Activated CD4-positive, alpha-beta memory T cell treated with anti-CD3 and anti-CD28 coated beads, Interleukin-2, amount 10 ng/mL, durations not matched to agents 7 days and 5 days (primary cell): Measurements from ENCODE around the gene SLC6A20. TPM values are rescaled to one million over a fixed set of nuclear protein-coding genes. Genes with fewer than 3 reads are reported as not detected.

Experiments
- CTCF ChIA-PET: fragments of 350-600 bp; sonication (Branson Sonifier 250); formaldehyde crosslinking; loops from one replicate; lab custom pipeline; 2021; ENCODE audit warnings: antibody characterized with exemption, inconsistent platforms; lab: Charles Lee
- POLR2A ChIA-PET: fragments of 350-600 bp; sonication (Branson Sonifier 250); formaldehyde crosslinking; loops from one replicate; lab custom pipeline; 2021; ENCODE audit warnings: antibody characterized with exemption; lab: Charles Lee
- DNase-seq: peaks from one replicate; pipeline ENCODE4 v3.0.0-alpha.2; 2020
- H3K27ac Mint-ChIP-seq: one replicate; pipeline ENCODE4 v1.8.0; 2021; ENCODE audit warnings: mild to moderate bottlenecking, mixed read lengths
- H3K27me3 Mint-ChIP-seq: one replicate; pipeline ENCODE4 v1.8.0; 2021; ENCODE audit warnings: mixed read lengths
- H3K36me3 Mint-ChIP-seq: one replicate; pipeline ENCODE4 v1.8.0; 2021; ENCODE audit warnings: low read depth, mixed read lengths
- H3K4me1 Mint-ChIP-seq: one replicate; pipeline ENCODE4 v1.8.0; 2021; ENCODE audit warnings: mixed read lengths
- H3K4me3 Mint-ChIP-seq: one replicate; pipeline ENCODE4 v1.8.0; 2021; ENCODE audit warnings: mild to moderate bottlenecking, mixed read lengths
- H3K9me3 Mint-ChIP-seq: one replicate; pipeline ENCODE4 v1.8.0; 2021; ENCODE audit warnings: mixed read lengths
- total RNA-seq, 2 experiments: library from RNA; stranded (reverse); gene quantifications; one replicate each; pipeline ENCODE4 v1.2.3, GENCODE V29; 2021

The SLC6A20 gene, protein sequence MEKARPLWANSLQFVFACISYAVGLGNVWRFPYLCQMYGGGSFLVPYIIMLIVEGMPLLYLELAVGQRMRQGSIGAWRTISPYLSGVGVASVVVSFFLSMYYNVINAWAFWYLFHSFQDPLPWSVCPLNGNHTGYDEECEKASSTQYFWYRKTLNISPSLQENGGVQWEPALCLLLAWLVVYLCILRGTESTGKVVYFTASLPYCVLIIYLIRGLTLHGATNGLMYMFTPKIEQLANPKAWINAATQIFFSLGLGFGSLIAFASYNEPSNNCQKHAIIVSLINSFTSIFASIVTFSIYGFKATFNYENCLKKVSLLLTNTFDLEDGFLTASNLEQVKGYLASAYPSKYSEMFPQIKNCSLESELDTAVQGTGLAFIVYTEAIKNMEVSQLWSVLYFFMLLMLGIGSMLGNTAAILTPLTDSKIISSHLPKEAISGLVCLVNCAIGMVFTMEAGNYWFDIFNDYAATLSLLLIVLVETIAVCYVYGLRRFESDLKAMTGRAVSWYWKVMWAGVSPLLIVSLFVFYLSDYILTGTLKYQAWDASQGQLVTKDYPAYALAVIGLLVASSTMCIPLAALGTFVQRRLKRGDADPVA
- total RNA-seq: not detected

DNA sequence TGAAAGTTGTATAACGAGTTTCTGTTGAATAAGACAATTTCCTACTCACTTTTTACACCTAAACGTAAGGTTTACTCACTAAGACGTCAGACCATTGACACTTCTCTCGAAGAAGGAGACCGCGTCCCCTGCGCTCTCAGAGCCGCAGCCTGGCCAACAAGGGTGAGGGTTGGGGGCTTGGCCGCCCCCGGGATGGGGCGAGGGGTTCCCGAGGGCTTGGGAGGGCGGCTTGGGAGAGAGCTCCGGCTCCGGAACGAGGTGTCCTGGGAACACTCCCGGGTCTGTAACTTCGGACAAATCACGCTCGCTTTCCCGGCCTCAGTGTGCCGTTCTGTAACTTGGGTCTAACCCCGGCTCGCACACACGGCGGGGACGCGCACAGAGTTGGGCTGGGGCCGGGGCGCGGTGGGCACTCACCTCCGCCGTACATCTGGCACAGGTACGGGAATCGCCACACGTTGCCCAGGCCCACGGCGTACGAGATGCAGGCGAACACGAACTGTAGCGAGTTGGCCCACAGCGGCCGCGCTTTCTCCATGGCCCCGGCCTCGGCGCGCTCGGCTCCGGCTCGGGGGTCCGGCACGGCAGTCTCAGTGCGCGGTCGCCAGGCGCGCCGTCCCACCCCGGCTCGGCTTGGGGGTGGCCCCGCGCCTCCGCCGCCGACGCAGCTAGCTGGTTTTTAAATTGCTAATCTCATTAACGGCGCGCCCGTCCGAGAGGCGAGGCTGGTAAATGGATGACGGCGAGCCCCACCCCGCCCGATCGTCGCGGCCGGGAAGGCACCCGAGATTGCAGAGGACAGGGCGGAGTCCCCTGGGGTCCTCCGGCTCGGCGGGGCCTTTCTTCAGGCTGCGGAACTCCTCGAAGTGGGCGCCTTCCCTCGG, at the start of gene SLC6A20:
SLC6A20 (minus strand) TSS at position 655 of the 884 bp plus-strand sequence; CDS start at position 538, 117 bp downstream.
- POLR2A ChIA-PET: no interaction called here
- peaks cover 7% of the 10 kb centered on the region for H3K4me1 Mint-ChIP-seq
- no peak within 1 kb of the TSS for H3K27ac Mint-ChIP-seq
- peaks cover 72% of the 10 kb centered on the region for H3K27me3 Mint-ChIP-seq
- H3K9me3 Mint-ChIP-seq: no peaks in the 10 kb centered on the region
- DNase-seq: no peak
- CTCF ChIA-PET: no interaction called here
- H3K36me3 Mint-ChIP-seq: peaks cover 2% of the 10 kb centered on the region
- H3K4me3 Mint-ChIP-seq: peak within 1 kb of the TSS; percentile 67

DNA sequence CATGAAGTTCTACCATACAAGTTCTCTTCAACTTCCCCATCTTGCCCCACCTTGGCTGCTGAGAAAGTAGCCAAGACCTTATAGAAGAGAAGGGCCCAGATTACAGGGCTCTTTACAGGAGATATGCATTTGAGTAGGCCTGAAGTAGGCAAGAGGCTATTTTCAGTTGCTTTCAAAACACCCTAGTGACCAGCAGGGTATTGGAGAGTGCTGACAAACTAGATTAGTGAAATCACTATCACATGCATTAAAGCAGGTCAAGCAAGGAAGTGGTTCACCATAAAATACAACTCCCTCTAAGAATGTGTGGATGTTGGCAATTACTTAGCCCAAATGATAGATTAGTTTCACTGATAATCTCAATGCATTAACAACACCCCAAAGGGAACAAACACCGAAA, 48.3 kb upstream of the SLC6A20 start:
- Mint-ChIP-seq H3K4me3 (no peak overlapping the region), H3K9me3 (peaks cover 2% of the 10 kb centered on the region), H3K27ac (no peak overlapping the region), H3K27me3 (peaks cover 58% of the 10 kb centered on the region), H3K36me3 (peaks cover 2% of the 10 kb centered on the region), H3K4me1 (peaks cover 38% of the 10 kb centered on the region)
- ChIA-PET POLR2A (interaction anchor here (1.1 to 2.1 kb wide), 5 partner anchors 18 to 71 kb away, joined by 3 to 7 read pairs (median 4); no protein-coding TSS in a partner anchor), CTCF (interaction anchor here (0.6 to 1.8 kb wide), 3 partner anchors 16 to 1633 kb away, joined by 3 to 4 read pairs (median 4); no protein-coding TSS in a partner anchor)
- no peak for DNase-seq

DNA sequence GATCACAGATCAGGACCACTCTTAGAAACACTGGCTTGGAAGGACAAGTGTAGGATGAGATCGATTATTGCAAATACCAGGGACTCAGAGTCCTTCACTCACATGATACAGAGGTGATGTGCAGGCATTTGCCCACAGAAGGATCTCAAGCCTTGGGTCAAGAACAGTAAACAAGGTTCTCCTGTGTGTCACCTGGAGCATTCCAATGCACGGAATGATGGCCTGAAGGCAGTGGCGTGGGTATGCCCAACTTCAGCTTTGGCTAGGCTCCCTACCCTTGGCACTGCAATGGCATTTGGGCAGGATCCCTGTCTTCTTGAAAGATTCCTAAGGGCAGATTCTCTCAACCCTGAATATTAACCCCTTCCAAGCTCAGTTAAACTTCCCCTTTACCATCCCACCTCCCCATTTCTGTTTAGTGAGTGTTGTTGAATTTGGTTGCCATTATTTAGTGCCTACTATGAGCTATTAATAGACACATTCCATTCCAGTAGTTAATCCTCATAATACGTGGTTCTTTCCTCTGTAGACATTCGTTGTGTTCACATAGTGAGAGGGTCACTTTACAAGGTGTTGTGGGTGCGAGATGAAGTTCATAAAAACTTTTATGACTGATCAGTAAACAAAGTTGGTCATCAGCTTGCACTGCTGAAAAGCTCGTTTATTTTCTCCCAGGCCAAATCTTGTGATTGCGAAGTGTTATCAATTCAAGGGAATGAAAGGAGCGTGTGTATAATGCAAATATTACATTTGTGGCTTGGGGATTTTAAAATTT, 46.7 kb upstream of the SLC6A20 start:
- DNase-seq: no peak
- H3K27me3 Mint-ChIP-seq: peaks cover 52% of the 10 kb centered on the region
- ChIA-PET CTCF (interaction anchor here (0.8 to 2.0 kb wide), 5 partner anchors 8 to 529 kb away, joined by 3 to 7 read pairs (median 4); no protein-coding TSS in a partner anchor), POLR2A (interaction anchor here (1.0 to 2.9 kb wide), 10 partner anchors 9 to 153 kb away, joined by 3 to 23 read pairs (median 4); no protein-coding TSS in a partner anchor)
- peaks cover 2% of the 10 kb centered on the region for H3K36me3 Mint-ChIP-seq
- H3K9me3 Mint-ChIP-seq: peaks cover 2% of the 10 kb centered on the region
- H3K27ac Mint-ChIP-seq: no peak overlapping the region
- peak overlapping the region; percentile 87 for H3K4me3 Mint-ChIP-seq
- H3K4me1 Mint-ChIP-seq: peaks cover 38% of the 10 kb centered on the region

DNA sequence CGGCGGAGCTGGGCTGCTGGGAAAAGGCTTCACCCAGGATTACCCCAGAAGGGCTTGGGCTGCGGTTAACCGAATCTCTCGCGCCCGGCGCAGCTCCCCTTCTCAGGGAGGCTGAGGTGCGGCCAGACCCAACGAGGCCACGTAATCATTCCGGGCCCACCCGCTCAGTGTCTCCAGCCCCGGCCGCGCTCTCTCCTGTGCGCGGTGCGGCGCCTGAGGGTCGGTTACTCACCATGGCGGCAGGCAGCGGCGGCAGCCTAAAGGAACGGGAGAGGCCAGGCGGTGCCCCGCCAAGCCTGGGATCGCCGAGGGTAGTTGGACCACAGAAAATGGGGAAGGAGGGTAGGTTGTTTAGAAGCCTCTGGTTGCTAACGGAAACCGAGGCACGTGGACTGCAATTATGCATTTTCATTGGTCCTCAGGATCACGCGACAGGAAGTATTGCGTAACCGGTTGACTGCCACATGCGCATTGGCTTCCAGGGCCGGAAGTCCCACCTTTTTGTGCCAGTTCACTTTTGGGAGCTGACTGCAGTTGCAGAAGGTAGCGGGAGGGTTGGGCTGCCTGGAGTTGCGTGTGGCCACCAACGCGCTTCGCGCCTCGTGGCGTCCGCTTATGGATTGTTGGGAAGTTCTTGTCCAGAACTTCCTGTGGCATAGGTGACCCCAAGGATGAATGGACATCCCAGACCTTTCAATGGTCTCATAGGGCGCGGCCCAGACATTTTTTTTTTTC, 45.6 kb upstream of the SLC6A20 start, which contains the start of gene LZTFL1:
LZTFL1 (minus strand) TSS at position 363 of the 735 bp plus-strand sequence; CDS start at position 235, 128 bp downstream.
- peak within 1 kb of the TSS; percentile 18 for H3K27ac Mint-ChIP-seq
- peak within 1 kb of the TSS; percentile 87 for H3K4me3 Mint-ChIP-seq
- peaks cover 45% of the 10 kb centered on the region for H3K27me3 Mint-ChIP-seq
- H3K4me1 Mint-ChIP-seq: peaks cover 38% of the 10 kb centered on the region
- peak; percentile 91 for DNase-seq
- H3K9me3 Mint-ChIP-seq: peaks cover 2% of the 10 kb centered on the region
- H3K36me3 Mint-ChIP-seq: peaks cover 2% of the 10 kb centered on the region
- CTCF ChIA-PET: interaction anchor here (1.2 to 2.5 kb wide), 8 partner anchors 9 to 331 kb away, joined by 3 to 13 read pairs (median 4); no protein-coding TSS in a partner anchor
- POLR2A ChIA-PET: interaction anchor here (0.6 to 2.9 kb wide), 18 partner anchors 7 to 255 kb away, joined by 3 to 23 read pairs (median 4); no protein-coding TSS in a partner anchor

DNA sequence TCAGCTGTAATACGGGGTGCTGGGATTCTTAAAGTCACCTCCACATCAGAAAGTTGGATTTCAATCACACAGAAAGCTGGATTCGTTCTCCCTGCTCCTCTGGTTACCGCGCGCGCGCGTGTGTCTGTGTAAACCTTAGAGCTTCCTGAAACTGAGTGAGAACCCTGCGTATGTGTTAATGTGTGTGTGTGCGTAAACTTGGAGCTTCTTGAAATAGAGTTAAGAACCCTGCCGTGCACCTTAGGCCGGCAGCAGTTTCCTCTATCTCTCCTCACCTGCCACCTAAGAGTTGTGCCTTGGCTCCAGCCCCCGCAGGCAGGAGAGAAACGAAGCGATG, 45.1 kb upstream of the SLC6A20 start:
- Mint-ChIP-seq H3K27me3 (peaks cover 41% of the 10 kb centered on the region), H3K4me3 (peak overlapping the region; percentile 87), H3K36me3 (peaks cover 2% of the 10 kb centered on the region), H3K4me1 (peaks cover 38% of the 10 kb centered on the region), H3K27ac (no peak overlapping the region), H3K9me3 (peaks cover 2% of the 10 kb centered on the region)
- DNase-seq: no peak
- POLR2A ChIA-PET: interaction anchor here (0.6 to 2.9 kb wide), 14 partner anchors 8 to 256 kb away, joined by 3 to 23 read pairs (median 4); no protein-coding TSS in a partner anchor
- CTCF ChIA-PET: interaction anchor here (1.2 to 2.5 kb wide), 8 partner anchors 9 to 330 kb away, joined by 3 to 13 read pairs (median 4); no protein-coding TSS in a partner anchor

DNA sequence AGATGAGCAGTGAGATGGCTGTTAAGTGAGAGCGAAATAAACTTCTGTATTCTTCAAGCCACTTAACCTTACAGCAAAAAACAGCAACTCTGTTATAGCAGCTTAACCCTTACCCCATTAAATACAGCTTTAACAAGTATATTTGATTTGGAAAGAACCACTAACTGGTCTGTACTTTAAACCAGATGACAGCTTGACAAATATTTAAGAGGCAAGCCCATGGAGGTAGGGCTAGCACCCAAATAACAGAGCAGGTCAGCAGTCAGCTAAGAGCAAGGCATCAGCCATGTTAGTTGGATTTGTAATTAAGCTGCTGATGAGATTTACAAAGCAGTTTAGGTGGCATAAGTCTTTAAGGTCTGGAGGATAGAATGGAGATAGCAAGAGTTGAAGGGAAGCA, 42.1 kb upstream of the SLC6A20 start:
- peaks cover 22% of the 10 kb centered on the region for H3K4me1 Mint-ChIP-seq
- H3K27ac Mint-ChIP-seq: no peak overlapping the region
- POLR2A ChIA-PET: no interaction called here
- peaks cover 2% of the 10 kb centered on the region for H3K9me3 Mint-ChIP-seq
- CTCF ChIA-PET: no interaction called here
- no peak for DNase-seq
- H3K27me3 Mint-ChIP-seq: peaks cover 26% of the 10 kb centered on the region
- no peak overlapping the region for H3K4me3 Mint-ChIP-seq
- peaks cover 2% of the 10 kb centered on the region for H3K36me3 Mint-ChIP-seq

DNA sequence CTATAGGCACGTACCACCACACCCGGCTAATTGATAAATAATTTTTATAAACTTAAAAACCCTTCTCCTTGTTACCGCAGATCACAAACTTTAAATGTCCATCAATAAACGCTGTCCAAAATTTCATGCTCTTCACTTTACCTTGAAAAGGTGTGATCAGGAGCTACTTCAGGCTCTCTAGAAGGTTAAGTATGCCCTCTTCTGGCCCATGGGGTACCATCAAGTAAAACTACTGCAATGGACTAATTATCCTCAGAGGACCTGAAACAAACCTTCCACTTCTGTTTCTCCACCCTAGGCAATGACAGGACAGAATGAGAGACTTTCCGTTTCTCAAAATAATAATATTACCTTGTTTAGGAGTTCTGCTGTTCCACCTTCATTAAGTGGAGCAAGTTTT, 36.4 kb upstream of the SLC6A20 start:
- no peaks in the 10 kb centered on the region for H3K9me3 Mint-ChIP-seq
- ChIA-PET POLR2A (interaction anchor here (2.5 kb wide), 1 partner anchor 8 kb away, joined by 9 read pairs; no protein-coding TSS in a partner anchor), CTCF (interaction anchor here (0.7 to 1.8 kb wide), 10 partner anchors 8 to 246 kb away, joined by 3 to 10 read pairs (median 3); no protein-coding TSS in a partner anchor)
- DNase-seq: no peak
- no peaks in the 10 kb centered on the region for H3K27me3 Mint-ChIP-seq
- no peak overlapping the region for H3K27ac Mint-ChIP-seq
- peaks cover 2% of the 10 kb centered on the region for H3K4me1 Mint-ChIP-seq
- no peak overlapping the region for H3K4me3 Mint-ChIP-seq
- peaks cover 5% of the 10 kb centered on the region for H3K36me3 Mint-ChIP-seq

DNA sequence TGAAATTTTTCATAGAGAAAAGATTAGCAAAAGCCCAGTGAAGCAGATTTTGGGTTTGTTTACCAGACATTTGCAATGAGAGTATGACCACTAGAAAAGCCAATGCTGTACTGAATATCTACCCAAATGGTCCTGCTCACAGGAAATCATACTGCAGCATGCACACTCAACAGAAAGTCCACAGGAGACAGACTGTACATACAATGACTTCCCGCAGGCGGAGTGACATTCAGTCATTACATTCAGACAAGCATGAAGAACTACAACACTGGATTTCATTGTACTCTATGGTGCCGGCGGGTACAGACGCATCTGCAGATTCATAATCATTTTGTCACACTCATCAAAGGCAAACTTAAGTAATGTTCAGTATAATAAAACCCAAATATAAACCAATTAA, 33.8 kb upstream of the SLC6A20 start:
- DNase-seq: no peak
- ChIA-PET POLR2A (interaction anchor here (1.3 to 2.5 kb wide), 2 partner anchors 11 to 109 kb away, joined by 3 to 9 read pairs; no protein-coding TSS in a partner anchor), CTCF (interaction anchor here (0.7 kb wide), 1 partner anchor 1967 kb away, joined by 3 read pairs; no protein-coding TSS in a partner anchor)
- no peaks in the 10 kb centered on the region for H3K9me3 Mint-ChIP-seq
- H3K27me3 Mint-ChIP-seq: no peaks in the 10 kb centered on the region
- H3K4me1 Mint-ChIP-seq: peaks cover 2% of the 10 kb centered on the region
- H3K27ac Mint-ChIP-seq: no peak overlapping the region
- no peak overlapping the region for H3K4me3 Mint-ChIP-seq
- peaks cover 8% of the 10 kb centered on the region for H3K36me3 Mint-ChIP-seq

DNA sequence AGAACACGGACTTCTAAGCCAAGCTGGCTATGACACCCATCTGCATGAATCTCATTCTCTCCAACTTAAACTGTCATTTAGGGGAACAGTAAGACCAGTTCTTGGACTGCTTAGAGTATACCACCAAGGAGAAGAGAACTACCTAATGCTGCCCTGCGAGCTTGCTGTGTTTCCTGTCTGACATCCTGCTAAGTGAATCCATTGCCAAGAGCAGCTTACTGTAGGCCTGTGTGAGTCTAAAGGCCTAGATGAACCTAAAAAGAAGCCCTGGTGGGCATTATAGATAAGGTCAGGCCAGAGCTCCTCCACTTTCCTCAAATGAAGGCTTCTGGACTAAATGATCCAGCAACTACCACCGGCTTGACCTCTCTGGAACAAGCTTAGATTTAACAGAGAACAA, 30.6 kb upstream of the SLC6A20 start:
- Mint-ChIP-seq H3K27ac (no peak overlapping the region), H3K36me3 (peaks cover 8% of the 10 kb centered on the region), H3K27me3 (no peaks in the 10 kb centered on the region), H3K4me1 (peaks cover 2% of the 10 kb centered on the region), H3K4me3 (no peak overlapping the region), H3K9me3 (no peaks in the 10 kb centered on the region)
- ChIA-PET CTCF (interaction anchor here (1.5 kb wide), 2 partner anchors 19 to 65 kb away, joined by 4 to 5 read pairs; no protein-coding TSS in a partner anchor), POLR2A (no interaction called here)
- DNase-seq: no peak

DNA sequence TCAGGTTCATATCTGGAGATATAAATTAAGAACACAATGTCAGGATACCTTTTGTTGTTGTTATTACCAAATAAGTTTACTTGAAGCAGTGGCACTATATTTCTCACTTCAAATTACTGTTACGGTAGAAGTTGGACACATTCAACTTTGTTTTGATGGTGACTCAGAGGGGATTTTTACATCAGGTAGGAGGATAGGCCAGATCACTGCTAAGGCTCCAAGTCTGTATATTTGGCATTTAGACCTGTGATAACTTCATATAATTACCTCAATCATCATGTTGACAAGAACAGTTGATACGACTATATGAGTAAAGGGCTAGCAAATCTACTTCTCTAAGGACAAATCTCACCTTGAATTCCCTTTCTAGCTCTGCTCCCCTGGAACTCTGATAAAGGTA, 30.0 kb upstream of the SLC6A20 start:
- POLR2A ChIA-PET: interaction anchor here (1.3 kb wide), 1 partner anchor 15 kb away, joined by 4 read pairs; no protein-coding TSS in a partner anchor
- H3K4me1 Mint-ChIP-seq: peaks cover 2% of the 10 kb centered on the region
- no peak overlapping the region for H3K4me3 Mint-ChIP-seq
- peaks cover 4% of the 10 kb centered on the region for H3K36me3 Mint-ChIP-seq
- H3K27me3 Mint-ChIP-seq: no peaks in the 10 kb centered on the region
- no peak overlapping the region for H3K27ac Mint-ChIP-seq
- no peak for DNase-seq
- H3K9me3 Mint-ChIP-seq: no peaks in the 10 kb centered on the region
- CTCF ChIA-PET: interaction anchor here (0.7 to 1.5 kb wide), 3 partner anchors 20 to 315 kb away, joined by 3 to 5 read pairs (median 4); no protein-coding TSS in a partner anchor

DNA sequence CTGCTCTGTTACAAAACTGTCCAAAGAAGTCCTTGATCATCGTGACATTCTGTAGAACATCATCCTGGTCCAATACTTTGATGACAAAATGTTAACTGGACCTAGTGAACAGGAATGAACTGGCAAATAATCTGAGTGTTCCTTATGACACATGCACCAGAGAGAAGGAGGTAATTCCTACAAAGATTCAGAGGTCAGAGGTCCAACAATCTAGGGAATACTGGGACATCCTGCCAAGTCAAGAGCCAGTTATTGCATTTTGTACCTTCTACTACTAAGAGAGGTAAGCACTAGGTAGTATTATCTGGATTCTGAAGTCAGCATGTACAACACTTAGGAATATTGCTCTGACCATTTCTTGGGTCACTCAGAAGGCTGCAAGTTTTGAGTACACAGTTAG, 24.8 kb upstream of the SLC6A20 start:
- no peaks in the 10 kb centered on the region for H3K27me3 Mint-ChIP-seq
- POLR2A ChIA-PET: no interaction called here
- DNase-seq: no peak
- no peaks in the 10 kb centered on the region for H3K36me3 Mint-ChIP-seq
- H3K27ac Mint-ChIP-seq: no peak overlapping the region
- H3K4me1 Mint-ChIP-seq: peaks cover 8% of the 10 kb centered on the region
- H3K9me3 Mint-ChIP-seq: no peaks in the 10 kb centered on the region
- CTCF ChIA-PET: no interaction called here
- H3K4me3 Mint-ChIP-seq: no peak overlapping the region
